KMS-11 (cell line): ENCODE data around the gene OTOP2.

Experiments used
- H2AFZ ChIP-seq: fragments of 200-600 bp; sonication (generic); 2 replicates; pipeline ENCODE4 v1.6.1; 2016; ENCODE audit warnings: antibody characterized with exemption, mixed run types, low read depth
- H3K27ac ChIP-seq: fragments of 200-600 bp; sonication (generic); 2 replicates; pipeline ENCODE4 v1.6.1; 2016; ENCODE audit warnings: mild to moderate bottlenecking, mixed run types
- H3K27me3 ChIP-seq: fragments of 200-600 bp; sonication (generic); 2 replicates; pipeline ENCODE4 v1.6.1; 2017; ENCODE audit warnings: mild to moderate bottlenecking, low read depth, mixed run types, moderate library complexity; ENCODE audit not compliant: insufficient read depth
- H3K36me3 ChIP-seq: fragments of 200-600 bp; sonication (generic); 2 replicates; pipeline ENCODE4 v1.6.1; 2017; ENCODE audit warnings: mild to moderate bottlenecking, mixed run types; ENCODE audit not compliant: insufficient read depth
- H3K4me1 ChIP-seq: fragments of 200-600 bp; sonication (generic); 2 replicates; pipeline ENCODE4 v1.6.1; 2016; ENCODE audit warnings: mild to moderate bottlenecking, low read depth, mixed run types; ENCODE audit not compliant: poor library complexity, severe bottlenecking
- H3K4me2 ChIP-seq: fragments of 200-600 bp; sonication (generic); 2 replicates; pipeline ENCODE4 v1.7.0; 2016; ENCODE audit warnings: mild to moderate bottlenecking, mixed run types
- H3K4me3 ChIP-seq: fragments of 200-600 bp; sonication (generic); IDR thresholded peaks from 2 replicates; pipeline ENCODE4 v1.6.1; 2017; ENCODE audit warnings: low read depth, low read length, mixed read lengths; ENCODE audit not compliant: insufficient read depth
- H3K79me2 ChIP-seq: fragments of 200-600 bp; sonication (generic); 2 replicates; pipeline ENCODE4 v1.6.1; 2016; ENCODE audit warnings: low read depth, mixed run types; ENCODE audit not compliant: insufficient read depth
- H3K9ac ChIP-seq: fragments of 200-600 bp; sonication (generic); 2 replicates; pipeline ENCODE4 v1.6.1; 2016; ENCODE audit warnings: mild to moderate bottlenecking, mixed run types
- H4K20me1 ChIP-seq: fragments of 200-600 bp; sonication (generic); 2 replicates; pipeline ENCODE4 v1.6.1; 2016; ENCODE audit warnings: mild to moderate bottlenecking, mixed run types; ENCODE audit not compliant: insufficient read depth
- TF ChIP-seq, protein P1 (sequence below): fragments of 200-600 bp; sonication (generic); conservative IDR thresholded peaks from 2 replicates; pipeline ENCODE4 v1.6.1; 2017; ENCODE audit warnings: low read depth, mild to moderate bottlenecking, antibody characterized with exemption, low read length, moderate library complexity, mixed read lengths

The OTOP2 gene

DNA sequence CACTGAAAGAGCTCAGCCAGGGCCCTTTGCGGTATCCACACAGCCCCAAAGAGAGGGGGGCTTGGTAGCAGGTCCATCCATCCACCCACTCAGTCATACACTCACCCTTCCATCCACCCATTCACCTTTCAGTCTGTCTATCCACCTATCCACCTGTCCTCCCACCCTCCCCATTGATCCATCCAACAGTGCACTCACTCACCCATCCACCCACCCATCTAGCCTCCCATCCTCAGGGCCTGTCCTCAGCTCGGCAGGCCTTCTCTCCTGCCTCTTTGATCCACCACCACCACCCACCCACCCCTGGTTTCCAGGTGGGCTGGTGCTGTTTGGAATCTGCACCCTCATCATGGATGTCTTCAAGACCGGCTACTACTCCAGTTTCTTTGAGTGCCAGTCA lies 1.2 kb downstream of the OTOP2 start:
- Histone ChIP-seq H3K4me1 (no peaks in the 10 kb centered on the region), H4K20me1 (no peaks in the 10 kb centered on the region), H2AFZ (no peak overlapping the region), H3K4me3 (no peak overlapping the region), H3K79me2 (no peaks in the 10 kb centered on the region), H3K9ac (no peak overlapping the region), H3K27ac (no peak overlapping the region), H3K4me2 (no peak overlapping the region), H3K36me3 (no peaks in the 10 kb centered on the region), H3K27me3 (peaks cover 78% of the 10 kb centered on the region)
- TF ChIP-seq, protein P1, sequence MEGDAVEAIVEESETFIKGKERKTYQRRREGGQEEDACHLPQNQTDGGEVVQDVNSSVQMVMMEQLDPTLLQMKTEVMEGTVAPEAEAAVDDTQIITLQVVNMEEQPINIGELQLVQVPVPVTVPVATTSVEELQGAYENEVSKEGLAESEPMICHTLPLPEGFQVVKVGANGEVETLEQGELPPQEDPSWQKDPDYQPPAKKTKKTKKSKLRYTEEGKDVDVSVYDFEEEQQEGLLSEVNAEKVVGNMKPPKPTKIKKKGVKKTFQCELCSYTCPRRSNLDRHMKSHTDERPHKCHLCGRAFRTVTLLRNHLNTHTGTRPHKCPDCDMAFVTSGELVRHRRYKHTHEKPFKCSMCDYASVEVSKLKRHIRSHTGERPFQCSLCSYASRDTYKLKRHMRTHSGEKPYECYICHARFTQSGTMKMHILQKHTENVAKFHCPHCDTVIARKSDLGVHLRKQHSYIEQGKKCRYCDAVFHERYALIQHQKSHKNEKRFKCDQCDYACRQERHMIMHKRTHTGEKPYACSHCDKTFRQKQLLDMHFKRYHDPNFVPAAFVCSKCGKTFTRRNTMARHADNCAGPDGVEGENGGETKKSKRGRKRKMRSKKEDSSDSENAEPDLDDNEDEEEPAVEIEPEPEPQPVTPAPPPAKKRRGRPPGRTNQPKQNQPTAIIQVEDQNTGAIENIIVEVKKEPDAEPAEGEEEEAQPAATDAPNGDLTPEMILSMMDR, result no peak

DNA sequence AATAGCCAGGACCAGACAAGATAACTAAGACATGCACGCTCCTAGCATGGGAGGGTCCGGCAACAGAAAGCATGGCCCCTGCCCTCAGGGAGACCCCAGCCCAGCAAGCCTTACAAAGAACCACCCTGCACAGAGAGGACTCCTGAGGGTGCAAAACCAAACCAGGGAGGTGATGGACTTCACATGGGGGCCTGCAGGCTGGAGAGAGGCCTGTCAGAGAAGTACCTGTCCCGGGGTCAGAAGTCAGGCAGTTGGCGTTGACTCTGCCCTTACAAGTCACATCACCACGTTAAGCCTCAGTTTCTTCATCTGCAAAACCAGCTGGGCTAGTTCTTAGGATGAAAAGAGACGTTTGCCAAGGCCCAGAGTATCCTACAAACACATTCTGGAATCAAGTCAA lies 4.7 kb downstream of the OTOP2 start:
- Histone ChIP-seq H3K27me3 (peaks cover 88% of the 10 kb centered on the region), H3K4me2 (no peak overlapping the region), H3K36me3 (no peaks in the 10 kb centered on the region), H3K4me3 (no peak overlapping the region), H4K20me1 (no peaks in the 10 kb centered on the region), H3K4me1 (no peaks in the 10 kb centered on the region), H3K27ac (no peak overlapping the region), H3K9ac (no peak overlapping the region), H3K79me2 (no peaks in the 10 kb centered on the region), H2AFZ (no peak overlapping the region)
- TF ChIP-seq, protein P1, result no peak

DNA sequence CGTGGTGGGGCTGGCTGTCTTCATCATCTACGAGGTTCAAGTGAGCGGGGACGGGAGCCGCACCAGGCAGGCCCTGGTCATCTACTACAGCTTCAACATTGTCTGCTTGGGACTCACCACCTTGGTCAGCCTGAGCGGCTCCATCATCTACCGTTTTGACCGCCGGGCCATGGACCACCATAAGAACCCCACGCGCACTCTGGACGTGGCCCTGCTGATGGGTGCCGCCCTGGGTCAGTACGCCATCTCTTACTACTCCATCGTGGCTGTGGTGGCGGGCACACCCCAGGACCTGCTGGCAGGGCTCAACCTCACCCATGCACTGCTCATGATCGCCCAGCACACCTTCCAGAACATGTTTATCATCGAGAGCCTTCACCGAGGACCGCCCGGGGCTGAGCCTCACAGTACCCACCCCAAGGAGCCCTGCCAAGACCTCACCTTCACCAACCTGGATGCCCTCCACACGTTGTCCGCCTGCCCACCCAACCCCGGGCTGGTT lies 6.5 kb downstream of the OTOP2 start:
- TF ChIP-seq, protein P1, result no peak

DNA sequence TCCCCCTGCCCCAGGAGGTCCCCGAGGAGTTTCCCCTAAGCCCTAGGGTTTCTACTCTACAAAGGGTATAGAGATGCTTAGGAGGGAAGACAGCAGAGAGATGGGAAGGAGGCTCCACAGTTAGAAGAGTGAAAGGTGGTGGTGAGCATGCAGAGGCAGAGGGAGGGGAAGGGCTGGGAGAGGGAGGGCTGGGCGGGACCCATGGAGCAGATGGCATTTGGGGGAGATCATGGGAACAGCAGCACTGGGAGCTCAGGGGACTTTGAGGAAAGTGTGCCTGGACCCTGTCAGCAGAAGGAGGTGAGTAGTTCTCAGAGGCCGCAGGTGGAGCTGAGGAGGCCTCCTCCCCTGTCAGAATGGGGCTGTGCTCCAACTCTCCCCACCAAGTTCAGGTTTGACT lies 11.0 kb downstream of the OTOP2 start:
- no peak overlapping the region for H3K27ac ChIP-seq
- no peaks in the 10 kb centered on the region for H3K4me1 ChIP-seq
- H3K9ac ChIP-seq, result no peak overlapping the region
- no peak overlapping the region for H3K4me3 ChIP-seq
- H3K36me3 ChIP-seq, result no peaks in the 10 kb centered on the region
- peaks cover 96% of the 10 kb centered on the region for H3K27me3 ChIP-seq
- H2AFZ ChIP-seq, result no peak overlapping the region
- H4K20me1 ChIP-seq, result no peaks in the 10 kb centered on the region
- no peaks in the 10 kb centered on the region for H3K79me2 ChIP-seq
- TF ChIP-seq, protein P1, result no peak
- no peak overlapping the region for H3K4me2 ChIP-seq

More for the DNA sequence above, 6.5 kb downstream of the OTOP2 start:
- no peak overlapping the region for H3K27ac ChIP-seq
- H3K4me3 ChIP-seq, result no peak overlapping the region
- H3K9ac ChIP-seq, result no peak overlapping the region
- no peak overlapping the region for H3K4me2 ChIP-seq
- no peaks in the 10 kb centered on the region for H4K20me1 ChIP-seq
- H2AFZ ChIP-seq, result no peak overlapping the region
- peaks cover 93% of the 10 kb centered on the region for H3K27me3 ChIP-seq
- H3K79me2 ChIP-seq, result no peaks in the 10 kb centered on the region
- no peaks in the 10 kb centered on the region for H3K4me1 ChIP-seq
- H3K36me3 ChIP-seq, result no peaks in the 10 kb centered on the region
